ENCODE measurements around the gene SENP8. TPM values are rescaled to one million over a fixed set of nuclear protein-coding genes. Genes with fewer than 3 reads are reported as not detected.
"Not testable (repeated sequence)": the region's sequence is repeated elsewhere in the genome, so short reads cannot be mapped to it uniquely, and the experiment has no call there.

Gene SENP8
- total and polyA plus RNA-seq, 10 donors, result 0.57 to 3.0 (median 1.4) TPM

- no peaks in the 10 kb centered on the region for H3K4me1 ChIP-seq
- intact Hi-C loops (cut with DNase I; ENCODE audit: low total_unique reads), result no loop called here
- H3K4me3 ChIP-seq, result no peak overlapping the region
- no peaks in the 10 kb centered on the region for H3K36me3 ChIP-seq
- TF ChIP-seq CTCF (IDR thresholded peaks at IDR 0.05 in 8 of 11, conservative IDR thresholded peaks at IDR 0.05 in 3 of 11) (no peak), POLR2AphosphoS5 (IDR thresholded peaks at IDR 0.05) (no peak), POLR2A (IDR thresholded peaks at IDR 0.05) (no peak)
- no peak overlapping the region for H3K27ac ChIP-seq
- WGBS, 5 donors, result 91 to 100% (median 96%) methylated on average over 1 of the region's 1 CpG
- no peak for DNase-seq
- no peaks in the 10 kb centered on the region for H3K27me3 ChIP-seq (replicated peaks in 1 of 7)
- H3K9me3 ChIP-seq, result no peaks in the 10 kb centered on the region
These were observed 21.4 kb upstream of the SENP8 start for GRCh38 chr15:72096796-72097195.

GRCh38 chr15:72098040-72098439, 20.2 kb upstream of the SENP8 start:
- no peaks in the 10 kb centered on the region for H3K27me3 ChIP-seq (replicated peaks in 1 of 7)
- TF ChIP-seq POLR2AphosphoS5 (IDR thresholded peaks at IDR 0.05) (no peak), POLR2A (IDR thresholded peaks at IDR 0.05) (no peak), CTCF (IDR thresholded peaks at IDR 0.05 in 8 of 11, conservative IDR thresholded peaks at IDR 0.05 in 3 of 11) (no peak)
- H3K4me3 ChIP-seq, result no peak overlapping the region
- no peaks in the 10 kb centered on the region for H3K9me3 ChIP-seq
- H3K4me1 ChIP-seq, result peaks cover 0 to 7% (median 2%) of the 10 kb centered on the region in 6 donors
- no peak for DNase-seq
- no peaks in the 10 kb centered on the region for H3K36me3 ChIP-seq
- intact Hi-C loops (cut with DNase I; ENCODE audit: low total_unique reads), result no loop called here
- H3K27ac ChIP-seq, result no peak overlapping the region

- TF ChIP-seq POLR2AphosphoS5 (IDR thresholded peaks at IDR 0.05), result no peak
- Histone ChIP-seq H3K27ac (no peak overlapping the region), H3K4me3 (no peak overlapping the region), H3K9me3 (no peaks in the 10 kb centered on the region), H3K36me3 (no peaks in the 10 kb centered on the region), H3K27me3 (replicated peaks in 1 of 7) (no peaks in the 10 kb centered on the region), H3K4me1 (peaks cover 0 to 18% (median 7%) of the 10 kb centered on the region in 6 donors)
- no peak for DNase-seq
- intact Hi-C loops (cut with DNase I; ENCODE audit: low total_unique reads), result no loop called here
- WGBS, 5 donors, result 67 to 95% (median 93%) methylated on average over 4 of the region's 4 CpGs
These were observed 19.0 kb upstream of the SENP8 start for GRCh38 chr15:72099155-72099554.

- H3K36me3 ChIP-seq; H3K4me3 ChIP-seq; H3K9me3 ChIP-seq; H3K27me3 ChIP-seq (replicated peaks in 1 of 7); DNase-seq; H3K27ac ChIP-seq; intact Hi-C loops (cut with DNase I; ENCODE audit: low total_unique reads): not testable (repeated sequence)
- H3K4me1 ChIP-seq, result peaks cover 0 to 28% (median 9%) of the 10 kb centered on the region in 6 donors
- WGBS, 5 donors, result 95 to 97% (median 96%) methylated on average over 6 to 28 of the region's 33 CpGs; no CpG with 5 or more reads in 1 of the 5 donors
These were observed 17.7 kb upstream of the SENP8 start for GRCh38 chr15:72100551-72100950.

- WGBS, 5 donors, result 86 to 95% (median 94%) methylated on average over 3 of the region's 3 CpGs
These were observed 13.1 kb upstream of the SENP8 start for GRCh38 chr15:72105111-72105510.

More at GRCh38 chr15:72105111-72105510, 13.1 kb upstream of the SENP8 start:
- Histone ChIP-seq H3K9me3 (no peaks in the 10 kb centered on the region), H3K4me1 (peaks cover 0 to 28% (median 9%) of the 10 kb centered on the region in 6 donors), H3K36me3 (no peaks in the 10 kb centered on the region), H3K27me3 (replicated peaks in 1 of 7) (no peaks in the 10 kb centered on the region), H3K4me3 (no peak overlapping the region), H3K27ac (no peak overlapping the region)
- DNase-seq, result no peak
- TF ChIP-seq POLR2A (IDR thresholded peaks at IDR 0.05) (no peak), POLR2AphosphoS5 (IDR thresholded peaks at IDR 0.05) (no peak), CTCF (IDR thresholded peaks at IDR 0.05 in 8 of 11, conservative IDR thresholded peaks at IDR 0.05 in 3 of 11) (no peak)
- intact Hi-C loops (cut with DNase I; ENCODE audit: low total_unique reads), result no loop called here
